Mucosa of gallbladder (tissue), 1 donor: ENCODE measurements around the gene NACA. TPM values are rescaled to one million over a fixed set of nuclear protein-coding genes. Genes with fewer than 3 reads are reported as not detected.

Experiments
- DNase-seq: peaks from one replicate; pipeline ENCODE4 v3.0.0-alpha.2; 2020; ENCODE audit warnings: low spot score
- total RNA-seq: library from RNA; stranded (reverse); gene quantifications from one replicate; pipeline ENCODE4 v1.2.1, GENCODE V29; 2021
- donor health status: DM: no; HTN: no; CAD: no.

NACA gene
- total RNA-seq, 1 donor from 2014 or later = 599 TPM

DNA sequence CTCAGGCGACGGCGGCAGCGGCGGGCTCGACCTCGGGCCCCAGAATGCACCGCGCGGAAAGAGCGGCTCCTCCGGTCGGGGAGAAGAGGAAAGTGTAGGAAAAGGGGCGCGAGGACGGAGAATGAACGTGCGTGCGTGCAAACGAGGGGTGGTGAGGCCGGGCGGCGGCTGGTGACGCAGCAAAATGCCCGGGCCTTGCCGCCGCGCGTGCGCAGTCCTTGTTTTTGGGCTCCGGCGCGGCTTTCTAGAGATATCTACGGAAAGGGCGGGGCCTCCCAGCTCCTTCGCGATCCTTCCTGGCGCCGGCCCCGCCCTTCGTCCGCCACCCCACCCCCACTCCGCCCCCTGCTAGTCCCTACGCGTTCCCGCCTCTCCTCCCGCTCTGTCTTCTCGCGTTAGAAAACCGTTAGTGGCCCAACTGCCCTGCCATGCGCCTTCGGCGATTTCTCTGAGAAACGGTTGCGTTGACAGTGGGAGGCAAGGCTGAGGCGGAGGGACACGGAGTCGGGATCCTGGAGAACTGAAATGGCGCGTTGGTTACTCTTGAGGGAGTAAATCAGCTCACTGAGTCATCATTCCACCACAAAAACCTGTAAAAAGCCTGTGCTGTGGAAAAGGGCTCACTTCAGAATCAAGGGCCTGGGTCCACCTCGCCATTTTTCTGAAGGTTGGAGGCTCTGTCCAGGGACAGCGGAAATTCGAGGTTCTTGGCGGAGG lies 36.8 kb downstream of the NACA start, which contains the start of gene PTGES3:
Gene PTGES3 (minus strand): TSS at position 156 of the 717 bp plus-strand sequence. CDS start 285 bp downstream, outside the sequence.
- DNase-seq = peak; percentile 98

GRCh38 chr12:56687223-56688128 lies 37.6 kb downstream of the NACA start:
- peak; percentile 51 for DNase-seq

- DNase-seq = no peak
Measured at GRCh38 chr12:56684745-56685359, 40.2 kb downstream of the NACA start.

- no peak for DNase-seq
Measured at GRCh38 chr12:56682323-56682722, 42.8 kb downstream of the NACA start.

GRCh38 chr12:56679883-56680575 lies 45.1 kb downstream of the NACA start:
- no peak for DNase-seq

DNA sequence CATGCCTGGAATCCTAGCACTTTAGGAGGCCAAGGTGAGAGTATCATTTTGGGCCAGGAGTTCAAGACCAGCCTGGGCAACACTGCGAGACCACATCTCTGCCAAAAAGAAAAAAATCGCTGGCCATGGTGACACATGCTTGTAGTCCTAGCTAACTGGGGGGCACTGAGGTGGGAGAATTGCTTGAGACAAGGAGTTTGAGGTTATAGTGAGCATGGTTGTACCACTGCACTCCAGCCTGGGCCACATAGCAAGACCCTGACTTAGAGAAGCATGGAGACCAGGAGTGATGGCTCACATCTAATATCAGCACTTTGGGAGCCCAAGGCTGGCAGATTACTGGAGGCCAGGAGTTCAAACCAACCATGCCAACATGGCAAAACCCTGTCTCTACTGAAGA lies 46.2 kb downstream of the NACA start:
- no peak for DNase-seq

DNA sequence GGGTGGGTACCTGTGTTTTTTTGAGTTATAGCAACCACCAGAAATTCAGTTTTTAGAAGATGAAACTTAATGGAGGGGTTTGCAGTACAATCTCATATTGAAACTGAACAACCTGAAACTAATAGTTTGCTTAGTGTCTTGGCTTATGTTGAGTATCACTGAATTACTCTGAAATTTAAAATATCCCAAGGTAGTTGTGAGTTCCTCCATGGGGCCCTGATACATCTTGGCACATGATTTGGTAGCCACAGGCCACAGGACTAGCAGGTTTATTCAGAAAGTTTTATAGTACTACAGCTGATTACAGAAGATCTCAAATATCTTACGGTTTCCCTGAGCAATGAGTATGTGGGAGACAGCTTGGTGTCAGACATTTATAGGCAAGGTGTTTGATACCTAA lies 47.4 kb downstream of the NACA start:
- DNase-seq = no peak

DNA sequence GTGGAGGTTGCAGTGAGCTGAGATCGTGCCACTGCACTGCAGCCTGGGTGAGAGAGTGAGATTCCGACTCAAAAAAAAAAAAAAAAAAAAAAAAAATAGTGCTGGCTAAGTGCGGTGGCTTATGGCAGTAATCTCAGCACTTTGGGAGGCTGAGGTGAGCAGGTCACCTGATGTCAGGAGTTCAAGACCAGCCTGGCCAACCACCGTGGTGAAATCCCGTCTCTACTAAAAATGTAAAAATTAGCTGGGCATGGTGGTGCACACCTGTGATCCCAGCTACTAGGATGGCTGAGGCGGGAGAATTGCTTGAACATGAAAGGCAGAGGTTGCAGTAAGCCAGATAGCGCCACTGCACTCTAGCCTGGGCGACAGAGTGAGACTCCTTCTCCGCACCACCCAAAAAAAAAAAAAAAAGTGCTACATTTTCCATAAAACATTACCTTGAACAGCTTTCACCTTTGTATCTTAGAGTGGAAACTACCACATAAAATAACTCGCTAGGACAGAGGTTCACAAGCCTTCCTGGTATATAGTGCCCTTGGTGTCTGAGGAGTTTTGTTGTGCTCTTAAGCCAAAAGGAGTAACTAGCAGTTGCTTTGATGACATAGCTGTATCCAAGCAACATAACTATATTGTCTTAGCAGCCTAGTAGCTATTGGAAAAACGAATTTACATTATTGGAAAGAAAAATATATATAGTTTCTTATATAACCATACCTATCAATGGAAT lies 48.1 kb downstream of the NACA start:
- DNase-seq = no peak

DNA sequence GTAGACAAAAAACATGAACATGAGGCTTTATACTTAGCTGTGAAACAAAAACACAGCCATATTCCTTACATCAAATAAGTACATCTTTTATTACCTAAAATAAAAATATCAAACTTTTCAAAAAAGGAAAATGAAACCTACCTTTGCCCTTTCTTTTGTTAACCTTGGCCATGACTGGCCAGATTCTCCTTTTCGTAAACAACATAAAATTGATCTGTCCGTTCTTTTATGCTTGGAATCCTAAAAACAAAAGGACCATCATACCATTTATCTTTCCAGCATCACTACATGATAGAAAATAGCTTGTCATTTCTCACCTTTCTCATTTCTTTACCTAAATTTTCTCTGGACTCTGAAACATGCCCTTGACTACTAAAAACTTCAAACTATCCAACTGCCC lies 53.5 kb downstream of the NACA start:
- no peak for DNase-seq

GRCh38 chr12:56670836-56671235 lies 54.3 kb downstream of the NACA start:
- no peak for DNase-seq

DNA sequence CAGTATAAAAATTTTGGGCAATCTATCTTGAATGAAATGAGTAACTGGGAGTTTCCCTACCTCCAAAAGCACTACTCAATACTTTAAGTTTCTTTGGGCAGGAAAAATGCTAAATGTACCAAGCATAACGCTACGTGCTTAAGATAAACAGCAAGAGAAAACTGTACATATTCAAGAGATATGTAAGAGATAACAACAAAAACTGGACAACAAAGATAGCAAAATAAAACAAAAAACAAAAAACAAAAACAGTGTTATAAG lies 57.0 kb downstream of the NACA start:
- no peak for DNase-seq

Other genes starting within 250 kb of the NACA start
- 1.8 TPM for gene GLS2, start 237.1 kb downstream of the NACA start, total RNA-seq
- 49.6 TPM for gene RBMS2, start 203.5 kb downstream of the NACA start, total RNA-seq
- gene BAZ2A, start 95.0 kb downstream of the NACA start, total RNA-seq = 99.3 TPM
- gene ATP5F1B, start 79.3 kb downstream of the NACA start, total RNA-seq = 558 TPM
- gene PTGES3, start 37.0 kb downstream of the NACA start, total RNA-seq = 201 TPM
- 3.9 TPM for gene PRIM1, start 27.0 kb upstream of the NACA start, total RNA-seq
- gene HSD17B6, start 38.0 kb upstream of the NACA start, total RNA-seq = 19.0 TPM
- gene SDR9C7, start 209.1 kb upstream of the NACA start, total RNA-seq = not detected
- gene RDH16, start 232.3 kb upstream of the NACA start, total RNA-seq = 0.52 TPM